Left ventricle myocardium inferior (tissue), 1 donor: Measurements from ENCODE around the gene DNAJC30. TPM values are rescaled to one million over a fixed set of nuclear protein-coding genes. Genes with fewer than 3 reads are reported as not detected.
A peak's percentile ranks its signal among the peaks of the same experiment; 100 is the strongest.

Source experiments
- DNase-seq: peaks from one replicate; pipeline ENCODE4 v3.0.0-alpha.2; 2020
- H3K27ac ChIP-seq: fragments of 200-600 bp; replicated peaks from 2 replicates; pipeline ENCODE4 v1.8.0; 2021
- H3K27me3 ChIP-seq: fragments of 200-600 bp; 2 replicates; pipeline ENCODE4 v1.8.0; 2021; ENCODE audit warnings: low read depth
- H3K36me3 ChIP-seq: fragments of 200-600 bp; 2 replicates; pipeline ENCODE4 v1.8.0; 2021
- H3K4me1 ChIP-seq: fragments of 200-600 bp; 2 replicates; pipeline ENCODE4 v1.8.0; 2021
- H3K4me3 ChIP-seq: fragments of 200-600 bp; 2 replicates; pipeline ENCODE4 v1.8.0; 2021; ENCODE audit warnings: mild to moderate bottlenecking, moderate library complexity
- H3K9me3 ChIP-seq: fragments of 200-600 bp; replicated peaks from 2 replicates; pipeline ENCODE4 v1.8.0; 2021
- CTCF ChIP-seq: fragments of 200-600 bp; IDR thresholded peaks from 2 replicates; pipeline ENCODE4 v1.8.0; 2021; ENCODE audit warnings: antibody characterized with exemption, mild to moderate bottlenecking, borderline replicate concordance
- intact Hi-C: fragments of 100-400 bp; cut with micrococcal nuclease; formaldehyde crosslinking; loops from one replicate; pipeline ENCODE4 v1.11.0; 2022
- total RNA-seq: library from RNA; stranded (reverse); fragmentation: NEBNext Ultra II Directional; extraction: Animal tissue kit (Norgen Biotek cat#: 25700); gene quantifications from one replicate; pipeline ENCODE4 v1.2.1, GENCODE V29; 2021
- donor health status: DM: no; HTN: yes; CAD: no; lungs with severe emphysema.

DNAJC30 gene
- total RNA-seq, 1 donor from 2014 or later: 14.0 TPM

GRCh38 chr7:73685311-73685710 is 2.1 kb upstream of the DNAJC30 start:
- DNase-seq: no peak
- intact Hi-C loops: no loop called here
- Histone ChIP-seq H3K36me3 (peaks cover 39% of the 10 kb centered on the region), H3K9me3 (no peaks in the 10 kb centered on the region), H3K4me3 (no peak overlapping the region), H3K27ac (no peak overlapping the region), H3K27me3 (no peaks in the 10 kb centered on the region), H3K4me1 (peaks cover 52% of the 10 kb centered on the region)
- no peak for TF ChIP-seq CTCF

GRCh38 chr7:73683788-73684693 is 788 bp upstream of the DNAJC30 start:
- peak overlapping the region; percentile 93 for H3K27ac ChIP-seq
- peak overlapping the region; percentile 100 for H3K4me3 ChIP-seq
- no peaks in the 10 kb centered on the region for H3K27me3 ChIP-seq
- peaks cover 64% of the 10 kb centered on the region for H3K4me1 ChIP-seq
- TF ChIP-seq CTCF: no peak
- peaks cover 29% of the 10 kb centered on the region for H3K36me3 ChIP-seq
- intact Hi-C loops: no loop called here
- DNase-seq: no peak
- H3K9me3 ChIP-seq: no peaks in the 10 kb centered on the region

- Histone ChIP-seq H3K27me3 (no peaks in the 10 kb centered on the region), H3K4me3 (peak overlapping the region; percentile 100), H3K36me3 (peaks cover 23% of the 10 kb centered on the region), H3K4me1 (peaks cover 75% of the 10 kb centered on the region), H3K27ac (peak overlapping the region; percentile 93), H3K9me3 (no peaks in the 10 kb centered on the region)
- intact Hi-C loops: no loop called here
- DNase-seq: no peak
- TF ChIP-seq CTCF: no peak
These were observed 553 bp downstream of the DNAJC30 start for GRCh38 chr7:73682745-73683055.

GRCh38 chr7:73681031-73681430 is 2.2 kb downstream of the DNAJC30 start:
- H3K4me3 ChIP-seq: peak overlapping the region; percentile 100
- DNase-seq: no peak

GRCh38 chr7:73680501-73680900 is 2.8 kb downstream of the DNAJC30 start:
- Histone ChIP-seq H3K27ac (no peak overlapping the region), H3K4me1 (peaks cover 74% of the 10 kb centered on the region)
- intact Hi-C loops: no loop called here

More at GRCh38 chr7:73681031-73681430, 2.2 kb downstream of the DNAJC30 start:
- Histone ChIP-seq H3K4me1 (peaks cover 75% of the 10 kb centered on the region), H3K27me3 (no peaks in the 10 kb centered on the region), H3K27ac (peak overlapping the region; percentile 93), H3K36me3 (peaks cover 6% of the 10 kb centered on the region), H3K9me3 (no peaks in the 10 kb centered on the region)
- intact Hi-C loops: no loop called here
- no peak for TF ChIP-seq CTCF

More at GRCh38 chr7:73680501-73680900, 2.8 kb downstream of the DNAJC30 start:
- DNase-seq: no peak
- peaks cover 6% of the 10 kb centered on the region for H3K36me3 ChIP-seq
- H3K9me3 ChIP-seq: no peaks in the 10 kb centered on the region
- H3K27me3 ChIP-seq: no peaks in the 10 kb centered on the region
- peak overlapping the region; percentile 100 for H3K4me3 ChIP-seq
- TF ChIP-seq CTCF: no peak
